Activated T-helper 2 cell treated with anti-CD3 and anti-CD28 coated beads, Interferon-gamma antibody, Interleukin-2, Interleukin-4, amounts not matched to agents 10 μg/mL and 5 μg/mL and 100 μg/mL, durations not matched to agents 14 hours and 24 hours and 36 hours (primary cell): Measurements from ENCODE around the gene BACE1-AS. TPM values are rescaled to one million over a fixed set of nuclear protein-coding genes. Genes with fewer than 3 reads are reported as not detected.

Source experiments
- DNase-seq: peaks from one replicate; pipeline ENCODE4 v3.0.0; 2021; ENCODE audit warnings: low spot score
- H3K27ac Mint-ChIP-seq: one replicate; pipeline ENCODE4 v1.8.0; 2021; ENCODE audit warnings: mixed read lengths
- H3K27me3 Mint-ChIP-seq: one replicate; pipeline ENCODE4 v1.8.0; 2021; ENCODE audit warnings: low read depth, mixed read lengths
- H3K36me3 Mint-ChIP-seq: one replicate; pipeline ENCODE4 v1.8.0; 2021; ENCODE audit warnings: low read depth, mixed read lengths
- H3K4me1 Mint-ChIP-seq: one replicate; pipeline ENCODE4 v1.8.0; 2021; ENCODE audit warnings: low read depth, mixed read lengths
- H3K4me3 Mint-ChIP-seq: one replicate; pipeline ENCODE4 v1.8.0; 2021; ENCODE audit warnings: low read depth, mild to moderate bottlenecking, moderate library complexity, mixed read lengths
- H3K9me3 Mint-ChIP-seq: one replicate; pipeline ENCODE4 v1.8.0; 2021; ENCODE audit warnings: mixed read lengths
- intact Hi-C: fragments of 100-400 bp; cut with micrococcal nuclease; formaldehyde crosslinking; loops from one replicate; pipeline ENCODE4 v1.15.1; 2023
- total RNA-seq: library from RNA; stranded (reverse); gene quantifications from 2 replicates; pipeline ENCODE4 v1.2.3, GENCODE V29; 2022

Gene BACE1-AS
- total RNA-seq, 1 donor from 2014 or later = 4.6 TPM

DNA sequence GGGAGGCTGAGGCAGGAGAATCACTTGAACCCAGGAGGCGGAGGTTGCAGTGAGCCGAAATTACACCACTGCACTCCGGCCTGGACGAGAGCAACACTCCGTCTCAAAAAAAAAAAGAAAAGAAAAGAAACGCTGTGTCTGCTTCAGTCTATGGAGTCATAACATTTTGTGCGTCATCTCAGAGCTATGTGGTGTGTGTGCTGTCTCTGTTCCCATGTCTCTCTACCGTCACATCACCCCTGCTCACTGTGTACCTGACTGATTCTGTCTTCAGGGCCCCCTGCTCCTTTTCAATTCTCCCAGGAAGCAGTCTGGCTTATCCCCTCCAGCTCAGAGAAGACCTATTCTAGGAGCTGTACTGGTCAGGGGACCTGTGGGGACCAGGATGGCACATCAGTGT, 7.0 kb downstream of the BACE1-AS start:
- Mint-ChIP-seq H3K27me3 (no peaks in the 10 kb centered on the region), H3K9me3 (no peaks in the 10 kb centered on the region), H3K27ac (no peak overlapping the region), H3K36me3 (no peaks in the 10 kb centered on the region), H3K4me1 (peaks cover 4% of the 10 kb centered on the region), H3K4me3 (no peak overlapping the region)
- intact Hi-C loops = no loop called here
- no peak for DNase-seq

DNA sequence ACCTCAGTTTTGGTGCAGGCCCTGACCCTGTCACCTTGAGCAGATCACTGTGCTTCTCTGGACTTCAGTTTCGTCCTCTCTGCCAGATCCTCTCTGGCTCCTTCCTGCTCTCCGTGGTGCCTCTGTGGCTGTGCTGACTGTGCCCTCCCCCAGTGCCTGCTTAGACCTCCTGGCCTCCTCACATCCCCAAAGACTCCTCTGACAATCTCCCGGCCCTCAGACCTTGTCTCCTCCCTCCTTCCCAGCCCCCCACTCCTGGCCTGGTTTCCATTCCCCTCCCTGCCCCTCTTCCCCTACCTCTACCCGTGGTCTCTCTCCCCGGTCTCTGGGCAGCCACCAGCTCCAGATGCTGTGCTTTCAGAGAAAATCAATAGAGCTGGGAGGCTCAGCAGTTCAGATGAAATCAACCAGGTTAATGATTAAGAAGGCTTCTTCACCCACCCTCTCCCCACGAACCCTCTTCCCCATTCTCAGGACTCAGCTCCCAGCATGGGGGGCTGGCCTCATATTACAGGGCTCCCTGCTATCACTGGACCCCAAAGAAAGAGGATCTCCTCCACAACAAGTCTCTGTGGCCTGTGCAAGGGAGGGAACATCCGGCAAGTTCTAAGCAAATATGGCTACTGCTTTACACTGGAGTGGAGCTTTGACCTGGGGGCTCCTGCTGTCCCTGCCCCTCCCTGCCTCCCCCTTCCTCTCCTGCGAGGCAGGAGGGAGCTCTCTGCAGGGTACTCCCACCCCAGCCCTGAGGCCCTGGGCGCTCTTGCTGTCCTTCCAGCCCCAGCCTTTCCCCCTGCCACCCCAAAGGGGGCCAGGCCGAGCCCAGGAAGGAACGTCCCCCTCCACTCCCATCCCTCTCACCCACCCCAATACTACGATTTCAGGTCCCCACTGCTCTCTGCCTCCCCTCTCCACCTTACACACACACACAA, 8.5 kb downstream of the BACE1-AS start:
- H3K27me3 Mint-ChIP-seq = no peaks in the 10 kb centered on the region
- H3K27ac Mint-ChIP-seq = no peak overlapping the region
- peaks cover 4% of the 10 kb centered on the region for H3K4me1 Mint-ChIP-seq
- H3K4me3 Mint-ChIP-seq = no peak overlapping the region
- H3K9me3 Mint-ChIP-seq = no peaks in the 10 kb centered on the region
- intact Hi-C loops = no loop called here
- no peak for DNase-seq
- H3K36me3 Mint-ChIP-seq = no peaks in the 10 kb centered on the region

DNA sequence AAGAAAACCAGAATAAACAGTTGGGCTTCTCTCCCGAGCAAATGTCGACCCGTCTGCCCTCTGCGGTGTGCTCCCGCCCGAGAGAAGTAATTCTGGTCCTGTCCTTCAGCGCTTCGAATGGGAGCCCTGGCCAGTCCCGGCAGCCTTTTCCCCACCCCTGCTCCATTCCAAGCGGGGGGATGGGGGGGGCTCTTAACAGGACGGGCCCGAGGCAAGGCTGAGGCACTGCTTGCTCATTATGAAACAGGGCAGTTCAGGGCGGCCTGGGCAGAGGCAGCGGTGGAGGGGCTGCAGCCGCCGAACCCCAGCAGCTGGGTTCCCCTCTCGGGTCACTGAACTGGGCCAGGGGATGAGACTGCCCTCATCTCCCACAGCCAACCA, 9.1 kb downstream of the BACE1-AS start:
- intact Hi-C loops = no loop called here
- peaks cover 4% of the 10 kb centered on the region for H3K4me1 Mint-ChIP-seq
- H3K27ac Mint-ChIP-seq = no peak overlapping the region
- no peaks in the 10 kb centered on the region for H3K9me3 Mint-ChIP-seq
- H3K4me3 Mint-ChIP-seq = no peak overlapping the region
- H3K27me3 Mint-ChIP-seq = no peaks in the 10 kb centered on the region
- H3K36me3 Mint-ChIP-seq = no peaks in the 10 kb centered on the region
- no peak for DNase-seq

DNA sequence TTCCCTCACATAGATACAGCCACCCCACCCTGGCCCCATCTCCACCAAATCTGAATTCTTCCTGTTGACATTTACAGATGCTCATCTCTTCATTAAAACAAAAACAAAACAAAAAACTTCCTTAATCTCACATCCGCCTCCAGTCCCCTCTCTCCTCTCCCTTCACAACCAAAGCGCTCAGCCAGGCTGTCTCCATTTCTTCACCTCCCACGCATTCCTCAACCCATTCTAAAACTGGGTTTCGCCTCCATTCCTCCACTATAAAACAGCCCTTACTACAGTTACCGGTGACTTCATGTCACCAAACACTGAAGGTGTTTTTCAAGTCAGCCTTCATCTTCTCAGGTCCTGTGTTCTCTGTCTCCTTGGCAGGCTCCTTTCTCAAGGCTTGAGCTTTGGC, 9.6 kb downstream of the BACE1-AS start:
- DNase-seq = no peak
- Mint-ChIP-seq H3K27ac (no peak overlapping the region), H3K36me3 (no peaks in the 10 kb centered on the region), H3K4me3 (no peak overlapping the region), H3K27me3 (no peaks in the 10 kb centered on the region), H3K4me1 (peaks cover 4% of the 10 kb centered on the region), H3K9me3 (no peaks in the 10 kb centered on the region)
- intact Hi-C loops = no loop called here

DNA sequence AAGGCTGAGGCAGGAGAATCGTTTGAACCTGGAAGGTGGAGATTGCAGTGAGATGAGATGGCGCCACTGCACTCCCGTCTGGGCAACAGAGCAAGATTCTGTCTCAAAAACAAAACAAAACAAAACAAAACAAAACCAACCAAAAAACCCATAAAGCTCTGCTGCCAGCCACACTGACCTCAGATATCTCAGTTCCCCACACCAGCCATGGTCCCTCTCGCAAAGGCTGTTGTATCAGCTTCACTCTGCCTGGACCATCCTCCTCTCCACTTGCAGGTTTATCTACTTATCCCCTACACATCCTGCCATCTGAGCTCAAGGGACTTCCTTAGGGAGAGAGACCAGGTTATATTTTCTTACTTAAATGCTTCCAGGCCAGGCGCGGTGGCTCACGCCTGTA, 11.1 kb downstream of the BACE1-AS start:
- H3K4me1 Mint-ChIP-seq = peaks cover 4% of the 10 kb centered on the region
- no peak for DNase-seq
- H3K27ac Mint-ChIP-seq = no peak overlapping the region
- no peaks in the 10 kb centered on the region for H3K9me3 Mint-ChIP-seq
- no peaks in the 10 kb centered on the region for H3K27me3 Mint-ChIP-seq
- intact Hi-C loops = no loop called here
- H3K4me3 Mint-ChIP-seq = no peak overlapping the region
- H3K36me3 Mint-ChIP-seq = no peaks in the 10 kb centered on the region

DNA sequence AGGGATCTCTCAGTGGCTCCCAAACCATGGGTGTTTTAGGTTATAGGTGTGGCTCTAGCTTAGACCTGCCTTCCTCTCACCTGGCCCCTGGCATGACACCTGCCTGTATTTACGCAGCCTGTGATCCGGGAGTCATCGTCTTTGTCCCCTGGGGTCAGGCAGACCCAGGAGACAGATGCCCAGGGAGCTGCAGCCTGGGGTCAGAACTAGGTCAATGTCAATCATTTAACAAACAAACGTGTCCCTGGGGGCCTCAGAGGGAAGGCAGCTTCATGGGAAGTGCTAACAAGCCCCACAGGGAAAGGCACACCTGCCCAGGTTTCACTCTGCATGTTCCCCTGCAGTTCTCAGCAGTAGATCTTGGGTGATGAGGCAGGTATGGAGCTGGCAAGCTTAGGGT, 12.0 kb downstream of the BACE1-AS start:
- intact Hi-C loops = no loop called here
- no peak for DNase-seq
- H3K27me3 Mint-ChIP-seq = no peaks in the 10 kb centered on the region
- H3K27ac Mint-ChIP-seq = no peak overlapping the region
- H3K36me3 Mint-ChIP-seq = no peaks in the 10 kb centered on the region
- no peaks in the 10 kb centered on the region for H3K9me3 Mint-ChIP-seq
- H3K4me3 Mint-ChIP-seq = no peak overlapping the region
- H3K4me1 Mint-ChIP-seq = peaks cover 4% of the 10 kb centered on the region

DNA sequence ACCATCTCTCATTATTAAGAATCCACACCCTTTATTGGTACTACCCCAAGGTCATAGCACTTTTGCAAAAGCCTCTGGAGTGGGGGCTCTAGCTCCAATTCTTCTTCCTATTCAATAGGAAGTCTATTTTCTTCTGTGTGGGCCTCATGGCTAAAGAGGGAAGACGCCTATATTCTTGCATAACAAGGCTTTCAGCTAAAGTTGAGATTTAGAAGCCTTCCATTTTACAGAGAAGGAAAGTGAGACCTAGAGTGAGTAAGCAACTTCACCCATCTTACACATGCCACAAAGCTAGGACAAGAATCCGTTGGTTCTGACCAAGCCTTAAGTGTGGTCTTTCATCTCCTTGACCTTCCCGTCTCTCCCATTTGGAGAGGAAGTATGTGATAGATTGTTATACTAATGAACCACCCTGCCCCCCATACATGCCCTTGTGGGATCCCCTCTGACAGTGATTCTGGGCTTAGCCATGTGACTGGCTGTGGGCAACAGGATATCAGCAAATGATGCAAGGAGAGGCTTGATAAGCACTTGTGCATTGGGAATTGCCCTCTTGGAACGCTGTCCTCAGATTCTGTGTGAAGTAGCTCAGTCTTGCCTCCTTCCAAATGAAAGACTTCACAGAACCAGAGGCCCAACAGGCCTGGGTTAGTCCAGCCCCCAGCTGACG, 12.6 kb downstream of the BACE1-AS start:
- Mint-ChIP-seq H3K9me3 (no peaks in the 10 kb centered on the region), H3K27ac (no peak overlapping the region), H3K4me1 (peaks cover 4% of the 10 kb centered on the region), H3K27me3 (no peaks in the 10 kb centered on the region), H3K4me3 (no peak overlapping the region), H3K36me3 (no peaks in the 10 kb centered on the region)
- intact Hi-C loops = no loop called here
- no peak for DNase-seq

DNA sequence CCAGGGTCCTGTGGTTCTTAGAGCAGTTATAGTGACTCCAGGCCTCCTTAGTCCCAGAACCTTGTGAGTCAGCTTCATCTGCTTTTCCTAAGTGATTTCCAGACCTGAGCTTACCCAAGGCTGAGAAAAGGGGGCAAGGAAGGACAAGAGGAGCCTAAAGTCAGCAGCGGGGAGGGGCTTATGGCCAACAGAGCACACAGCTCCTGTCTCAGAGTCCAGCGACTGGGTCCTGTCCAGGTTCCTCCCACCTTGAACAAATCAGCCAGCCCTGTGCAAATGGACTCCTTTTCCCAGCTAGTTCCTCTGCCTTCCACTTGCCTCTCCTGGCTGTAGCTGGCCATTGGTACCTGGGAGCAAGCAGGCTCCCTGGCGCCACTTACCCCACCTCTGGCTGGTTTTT, 14.0 kb downstream of the BACE1-AS start:
- Mint-ChIP-seq H3K36me3 (no peaks in the 10 kb centered on the region), H3K4me3 (no peak overlapping the region), H3K27ac (no peak overlapping the region), H3K27me3 (peaks cover 8% of the 10 kb centered on the region), H3K9me3 (no peaks in the 10 kb centered on the region), H3K4me1 (peaks cover 4% of the 10 kb centered on the region)
- intact Hi-C loops = no loop called here
- DNase-seq = no peak

DNA sequence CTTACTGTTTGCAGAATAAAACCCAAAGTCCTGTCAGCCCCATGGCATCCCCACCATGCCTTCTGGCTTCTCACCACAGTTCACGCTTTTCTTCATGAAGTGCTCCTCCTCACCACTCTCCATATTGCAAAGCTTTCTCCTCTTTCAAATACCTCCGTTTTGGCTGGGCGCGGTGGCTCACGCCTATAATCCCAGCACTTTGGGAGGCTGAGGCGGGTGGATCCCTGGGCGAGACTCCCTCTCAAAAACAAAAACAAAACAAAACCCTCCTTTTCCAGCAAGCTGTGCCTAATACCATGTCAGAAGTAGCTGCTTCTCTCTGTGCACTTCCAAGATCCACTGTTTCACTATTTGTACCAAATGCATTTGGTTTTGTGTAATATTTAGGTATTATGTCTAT, 18.2 kb downstream of the BACE1-AS start:
- no peaks in the 10 kb centered on the region for H3K4me1 Mint-ChIP-seq
- no peak for DNase-seq
- peaks cover 30% of the 10 kb centered on the region for H3K27me3 Mint-ChIP-seq
- H3K36me3 Mint-ChIP-seq = no peaks in the 10 kb centered on the region
- no peak overlapping the region for H3K4me3 Mint-ChIP-seq
- intact Hi-C loops = no loop called here
- no peaks in the 10 kb centered on the region for H3K9me3 Mint-ChIP-seq
- no peak overlapping the region for H3K27ac Mint-ChIP-seq

DNA sequence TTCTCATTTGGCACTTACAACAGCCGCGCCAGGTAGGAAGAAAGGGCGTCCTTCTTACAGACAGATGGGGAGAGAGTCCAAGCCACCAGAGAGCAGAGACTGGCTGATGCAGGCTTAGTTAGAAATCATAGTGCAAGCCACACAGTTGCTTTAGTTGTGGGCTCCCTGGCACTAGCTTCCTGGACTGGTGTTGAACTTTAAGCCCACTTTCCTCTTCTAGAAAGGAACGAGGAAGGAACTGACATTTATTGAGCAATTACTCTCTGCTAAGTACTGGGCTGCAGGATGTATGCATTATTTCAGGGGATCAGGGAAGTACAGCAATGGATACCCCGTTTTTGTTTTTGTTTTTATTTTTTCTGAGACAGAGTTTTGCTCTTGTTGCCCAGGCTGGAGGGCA, 21.9 kb downstream of the BACE1-AS start:
- H3K27ac Mint-ChIP-seq = no peak overlapping the region
- H3K9me3 Mint-ChIP-seq = no peaks in the 10 kb centered on the region
- DNase-seq = no peak
- peaks cover 56% of the 10 kb centered on the region for H3K27me3 Mint-ChIP-seq
- H3K4me3 Mint-ChIP-seq = no peak overlapping the region
- peaks cover 4% of the 10 kb centered on the region for H3K4me1 Mint-ChIP-seq
- intact Hi-C loops = no loop called here
- H3K36me3 Mint-ChIP-seq = no peaks in the 10 kb centered on the region

DNA sequence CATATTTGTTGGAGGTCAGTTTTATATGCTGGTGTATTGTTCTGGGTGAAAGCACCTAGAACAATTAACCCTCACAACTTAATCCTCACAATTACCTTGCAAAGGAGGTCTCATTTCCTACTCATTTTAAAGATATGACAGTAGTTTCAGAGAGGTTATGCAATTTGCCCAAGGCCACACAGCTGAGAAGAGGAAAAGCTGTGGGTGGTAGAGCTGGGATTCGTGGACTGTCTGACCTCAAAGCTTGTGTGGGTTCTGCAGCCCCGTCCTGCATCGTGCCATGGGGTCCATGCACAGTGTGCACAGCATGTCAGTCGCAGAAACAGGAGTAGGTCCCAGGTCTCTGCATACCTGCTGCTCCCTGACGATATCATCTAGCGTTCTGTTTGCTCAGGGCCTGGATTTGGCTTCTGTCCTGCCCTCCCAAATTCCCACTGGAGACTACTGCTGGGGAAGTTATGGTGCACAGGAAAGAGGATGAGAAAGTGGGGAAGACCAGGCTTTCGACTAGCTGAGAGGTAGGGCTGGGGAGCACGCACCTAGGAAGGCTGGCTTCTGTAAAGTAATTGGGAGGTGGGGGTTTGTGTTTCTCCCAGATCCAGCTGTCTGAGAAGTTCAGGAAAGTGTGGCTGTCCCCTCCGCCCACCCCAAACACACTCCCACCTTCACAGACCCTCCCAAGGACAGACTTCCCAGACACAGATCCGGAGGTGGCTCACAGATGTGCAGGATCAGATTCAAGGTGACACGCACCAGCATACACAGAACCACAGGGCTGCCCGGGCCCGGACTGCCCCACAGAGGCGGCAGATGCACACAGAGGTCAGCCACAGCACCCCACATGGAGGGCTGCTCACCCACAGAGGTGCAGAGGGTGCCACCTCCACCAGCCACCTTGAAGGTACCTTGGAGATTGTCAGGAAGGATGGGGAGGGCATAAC, 23.0 kb downstream of the BACE1-AS start:
- peaks cover 58% of the 10 kb centered on the region for H3K27me3 Mint-ChIP-seq

DNA sequence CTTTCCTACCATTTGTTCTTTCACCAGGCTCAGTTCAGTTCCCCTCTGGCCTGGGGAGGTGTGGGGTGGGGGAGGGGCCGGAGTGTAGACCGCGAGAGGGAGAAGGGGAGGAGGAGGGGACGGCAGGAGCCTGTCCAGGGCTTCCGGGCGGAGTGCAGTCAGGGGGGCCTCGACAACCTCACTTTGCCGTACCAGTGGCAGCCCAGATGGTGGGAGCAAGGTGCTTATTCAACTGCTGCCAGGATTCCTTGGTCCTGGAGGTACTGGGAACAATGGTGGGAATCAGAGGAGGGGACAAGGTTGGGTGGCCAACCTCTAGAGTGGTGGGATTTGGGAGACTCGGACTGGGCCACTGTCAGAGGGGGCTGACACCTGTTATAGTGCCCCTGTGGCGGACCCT, 23.7 kb downstream of the BACE1-AS start:
- Mint-ChIP-seq H3K9me3 (no peaks in the 10 kb centered on the region), H3K4me3 (peak overlapping the region; percentile 33), H3K27ac (no peak overlapping the region), H3K4me1 (peaks cover 4% of the 10 kb centered on the region), H3K36me3 (no peaks in the 10 kb centered on the region), H3K27me3 (peaks cover 58% of the 10 kb centered on the region)
- intact Hi-C loops = no loop called here
- no peak for DNase-seq

More for the DNA sequence above, 23.0 kb downstream of the BACE1-AS start:
- no peaks in the 10 kb centered on the region for H3K36me3 Mint-ChIP-seq
- intact Hi-C loops = no loop called here
- no peak overlapping the region for H3K27ac Mint-ChIP-seq
- H3K9me3 Mint-ChIP-seq = no peaks in the 10 kb centered on the region
- H3K4me3 Mint-ChIP-seq = no peak overlapping the region
- H3K4me1 Mint-ChIP-seq = peaks cover 4% of the 10 kb centered on the region
- no peak for DNase-seq
